ENCODE data around the gene RPSA.

- TF ChIP-seq ARNTL (CRISPR knock-in tag; IDR thresholded peaks at IDR 0.05; ENCODE audit: borderline replicate concordance, low read depth) (no peak), TCF4 (CRISPR knock-in tag; IDR thresholded peaks at IDR 0.05; ENCODE audit: borderline replicate concordance) (no peak), RARB (CRISPR knock-in tag; IDR thresholded peaks at IDR 0.05) (no peak), ZFP30 (CRISPR knock-in tag; IDR thresholded peaks at IDR 0.05) (no peak), CSRNP3 (CRISPR knock-in tag; IDR thresholded peaks at IDR 0.05) (no peak), ISL1 (CRISPR knock-in tag; IDR thresholded peaks at IDR 0.05) (no peak), ZFP3 (CRISPR knock-in tag; IDR thresholded peaks at IDR 0.05) (no peak), CREB5 (CRISPR knock-in tag; IDR thresholded peaks at IDR 0.05; ENCODE audit: low read depth) (no peak), ZNF8 (CRISPR knock-in tag; IDR thresholded peaks at IDR 0.05) (no peak), TOX (CRISPR knock-in tag; IDR thresholded peaks at IDR 0.05; ENCODE audit: borderline replicate concordance) (no peak), ZNF70 (CRISPR knock-in tag; IDR thresholded peaks at IDR 0.05) (no peak), ESRRG (CRISPR knock-in tag; IDR thresholded peaks at IDR 0.05) (no peak)
- TF ChIP-seq, protein P1, sequence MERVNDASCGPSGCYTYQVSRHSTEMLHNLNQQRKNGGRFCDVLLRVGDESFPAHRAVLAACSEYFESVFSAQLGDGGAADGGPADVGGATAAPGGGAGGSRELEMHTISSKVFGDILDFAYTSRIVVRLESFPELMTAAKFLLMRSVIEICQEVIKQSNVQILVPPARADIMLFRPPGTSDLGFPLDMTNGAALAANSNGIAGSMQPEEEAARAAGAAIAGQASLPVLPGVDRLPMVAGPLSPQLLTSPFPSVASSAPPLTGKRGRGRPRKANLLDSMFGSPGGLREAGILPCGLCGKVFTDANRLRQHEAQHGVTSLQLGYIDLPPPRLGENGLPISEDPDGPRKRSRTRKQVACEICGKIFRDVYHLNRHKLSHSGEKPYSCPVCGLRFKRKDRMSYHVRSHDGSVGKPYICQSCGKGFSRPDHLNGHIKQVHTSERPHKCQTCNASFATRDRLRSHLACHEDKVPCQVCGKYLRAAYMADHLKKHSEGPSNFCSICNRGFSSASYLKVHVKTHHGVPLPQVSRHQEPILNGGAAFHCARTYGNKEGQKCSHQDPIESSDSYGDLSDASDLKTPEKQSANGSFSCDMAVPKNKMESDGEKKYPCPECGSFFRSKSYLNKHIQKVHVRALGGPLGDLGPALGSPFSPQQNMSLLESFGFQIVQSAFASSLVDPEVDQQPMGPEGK (CRISPR knock-in tag; IDR thresholded peaks at IDR 0.05; ENCODE audit: borderline replicate concordance) = no peak
Measured at GRCh38 chr3:39408493-39409372, 2.2 kb downstream of the RPSA start.

Data from SK-N-SH treated with all-trans-retinoic acid at 6 μM for 48 hours (cell line).